ENCODE measurements around the gene RAB11FIP4.

DNA sequence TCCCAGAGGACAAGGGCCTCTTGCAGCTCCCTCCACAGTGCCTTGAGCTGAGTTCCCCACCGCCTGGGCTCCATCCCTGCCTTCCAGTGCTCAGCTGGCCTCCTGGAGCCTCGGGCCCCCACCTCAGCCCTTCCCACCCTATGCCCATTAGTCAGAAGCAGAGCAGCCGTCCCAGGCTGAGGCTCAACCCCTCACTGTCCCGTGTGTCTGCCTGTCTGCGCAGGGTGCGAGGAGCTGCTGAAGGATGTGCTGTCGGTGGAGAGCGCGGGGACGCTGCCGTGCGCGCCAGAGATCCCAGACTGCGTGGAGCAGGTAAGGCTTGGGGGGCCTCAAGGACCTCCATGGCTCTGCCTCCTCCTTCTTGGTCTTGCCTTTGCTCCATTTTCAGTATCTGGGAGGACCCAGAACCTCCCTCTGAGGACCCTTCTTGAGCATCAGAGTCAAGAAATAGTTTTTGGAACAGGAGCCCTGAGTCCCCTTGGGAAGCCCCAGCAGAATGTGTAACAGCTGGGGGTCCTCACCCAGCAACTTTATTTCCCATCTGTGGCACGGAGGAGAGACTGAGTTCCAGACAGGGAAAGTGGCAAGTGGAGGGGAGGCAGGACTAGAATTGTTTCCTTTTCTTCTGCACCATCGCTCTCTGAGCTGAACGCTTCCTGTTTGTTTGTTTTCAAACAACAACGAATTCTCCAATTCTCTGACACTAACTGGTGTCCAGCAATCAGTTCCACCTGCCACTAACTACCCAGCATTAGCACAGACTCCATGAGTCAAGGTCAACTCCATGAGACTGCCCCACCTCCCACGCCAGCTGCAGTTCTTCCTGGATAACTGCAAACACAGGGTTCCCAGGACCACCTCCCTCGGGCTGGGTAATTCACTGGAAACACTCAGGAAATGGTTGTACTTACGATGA, 42.6 kb downstream of the RAB11FIP4 start:
- TF ChIP-seq POLR2AphosphoS5 (IDR thresholded peaks at IDR 0.05; ENCODE audit: borderline replicate concordance, low read depth, low read length) (no peak), FOXP2 (optimal IDR thresholded peaks at IDR 0.05; ENCODE audit: control extremely low read depth, extremely low read length, insufficient read depth) (no peak), EZH2 (IDR thresholded peaks at IDR 0.05) (no peak)

Data from SK-N-MC (cell line).